A673 (cell line): ENCODE results near the gene HTD2. TPM values are rescaled to one million over a fixed set of nuclear protein-coding genes. Genes with fewer than 3 reads are reported as not detected.

Experiments
- BruUV-seq: library from RNA; stranded (reverse); fragments of 400-500 nt; replicated peaks from 2 replicates; lab custom pipeline; 2021; lab: Mats Ljungman, UMichigan
- CTCF ChIA-PET: fragments of 300-600 bp; sonication (Branson Sonifier 250); formaldehyde crosslinking; loops from one replicate; lab custom pipeline; 2022; ENCODE audit warnings: antibody characterized with exemption; lab: Charles Lee
- POLR2A ChIA-PET: fragments of 300-600 bp; sonication (Branson Sonifier 250); formaldehyde crosslinking; loops from one replicate; lab custom pipeline; 2022; ENCODE audit warnings: antibody characterized with exemption; ENCODE audit not compliant: low non-redundant PET; lab: Charles Lee
- DNase-seq: peaks from one replicate; pipeline ENCODE4 v3.0.0-alpha.2; 2015; ENCODE audit warnings: low spot score
- H3K27ac ChIP-seq: fragments of 200-600 bp; sonication (generic); 2 replicates; pipeline ENCODE4 v1.5.1; 2016; ENCODE audit warnings: mixed run types, low read depth, mild to moderate bottlenecking, mixed read lengths, antibody characterized with exemption, low read length; ENCODE audit not compliant: poor library complexity, severe bottlenecking
- H3K27me3 ChIP-seq: fragments of 200-600 bp; sonication (generic); replicated peaks from 2 replicates; pipeline ENCODE4 v1.6.1; 2017; ENCODE audit warnings: mixed run types, low read depth, mild to moderate bottlenecking, mixed read lengths, antibody characterized with exemption, low read length; ENCODE audit not compliant: insufficient read depth, poor library complexity
- H3K36me3 ChIP-seq: fragments of 200-600 bp; sonication (generic); 2 replicates; pipeline ENCODE4 v1.6.1; 2016; ENCODE audit warnings: mixed run types, mild to moderate bottlenecking, mixed read lengths, antibody characterized with exemption, low read length; ENCODE audit not compliant: insufficient read depth, poor library complexity, severe bottlenecking
- H3K4me1 ChIP-seq: fragments of 200-600 bp; sonication (generic); 2 replicates; pipeline ENCODE4 v1.6.1; 2017; ENCODE audit warnings: mixed run types, mild to moderate bottlenecking, mixed read lengths, antibody characterized with exemption, low read length; ENCODE audit not compliant: insufficient read depth, poor library complexity, severe bottlenecking
- H3K4me3 ChIP-seq: fragments of 200-600 bp; sonication (generic); 2 replicates; pipeline ENCODE4 v1.5.1; 2016; ENCODE audit warnings: low read depth, mixed run types, mild to moderate bottlenecking, mixed read lengths, low read length; ENCODE audit not compliant: poor library complexity, severe bottlenecking
- H3K9me3 ChIP-seq: fragments of 200-600 bp; sonication (generic); 2 replicates; pipeline ENCODE4 v1.6.1; 2016; ENCODE audit warnings: mixed run types, low read depth, mild to moderate bottlenecking, mixed read lengths, antibody characterized with exemption, low read length; ENCODE audit not compliant: poor library complexity, severe bottlenecking
- EZH2 ChIP-seq: fragments of 200-600 bp; sonication (generic); IDR thresholded peaks from 2 replicates; pipeline ENCODE4 v1.6.1; 2017; ENCODE audit warnings: borderline replicate concordance, low read depth, mild to moderate bottlenecking, mixed read lengths, antibody characterized with exemption, low read length; ENCODE audit not compliant: poor library complexity, severe bottlenecking
- intact Hi-C: fragments of 100-400 bp; cut with micrococcal nuclease; formaldehyde crosslinking; loops from one replicate; pipeline ENCODE4 v1.10.0; 2022; ENCODE audit not compliant: unreplicated experiment
- total RNA-seq: library from RNA; stranded (reverse); gene quantifications from 2 replicates; pipeline ENCODE4 v1.2.3, GENCODE V29; 2021
- TF ChIP-seq, protein P1 (sequence below): fragments of 300-800, 200-600 bp; sonication (generic); conservative IDR thresholded peaks from 2 replicates; pipeline ENCODE4 v1.5.1; 2017; ENCODE audit warnings: low read depth, mild to moderate bottlenecking, antibody characterized with exemption, low read length, moderate library complexity, mixed read lengths

The HTD2 gene
- total RNA-seq, 1 experiment from 2014 or later = 9.0 TPM

- POLR2A ChIA-PET = interaction anchor here (0.6 kb wide), 1 partner anchor 390 kb away, joined by 4 read pairs; no protein-coding TSS in a partner anchor
- CTCF ChIA-PET = no interaction called here
- no peaks in the 10 kb centered on the region for H3K36me3 ChIP-seq
- H3K27me3 ChIP-seq = no peaks in the 10 kb centered on the region
- no TSS peak for BruUV-seq
- H3K4me3 ChIP-seq = no peak overlapping the region
- intact Hi-C loops = no loop called here
- no peak overlapping the region for H3K27ac ChIP-seq
- peaks cover 7% of the 10 kb centered on the region for H3K4me1 ChIP-seq
- no peak for DNase-seq
- no peaks in the 10 kb centered on the region for H3K9me3 ChIP-seq
- TF ChIP-seq EZH2 = no peak
- TF ChIP-seq, protein P1, sequence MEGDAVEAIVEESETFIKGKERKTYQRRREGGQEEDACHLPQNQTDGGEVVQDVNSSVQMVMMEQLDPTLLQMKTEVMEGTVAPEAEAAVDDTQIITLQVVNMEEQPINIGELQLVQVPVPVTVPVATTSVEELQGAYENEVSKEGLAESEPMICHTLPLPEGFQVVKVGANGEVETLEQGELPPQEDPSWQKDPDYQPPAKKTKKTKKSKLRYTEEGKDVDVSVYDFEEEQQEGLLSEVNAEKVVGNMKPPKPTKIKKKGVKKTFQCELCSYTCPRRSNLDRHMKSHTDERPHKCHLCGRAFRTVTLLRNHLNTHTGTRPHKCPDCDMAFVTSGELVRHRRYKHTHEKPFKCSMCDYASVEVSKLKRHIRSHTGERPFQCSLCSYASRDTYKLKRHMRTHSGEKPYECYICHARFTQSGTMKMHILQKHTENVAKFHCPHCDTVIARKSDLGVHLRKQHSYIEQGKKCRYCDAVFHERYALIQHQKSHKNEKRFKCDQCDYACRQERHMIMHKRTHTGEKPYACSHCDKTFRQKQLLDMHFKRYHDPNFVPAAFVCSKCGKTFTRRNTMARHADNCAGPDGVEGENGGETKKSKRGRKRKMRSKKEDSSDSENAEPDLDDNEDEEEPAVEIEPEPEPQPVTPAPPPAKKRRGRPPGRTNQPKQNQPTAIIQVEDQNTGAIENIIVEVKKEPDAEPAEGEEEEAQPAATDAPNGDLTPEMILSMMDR = no peak
These were observed 46.3 kb downstream of the HTD2 start for GRCh38 chr3:58352626-58353025.

DNA sequence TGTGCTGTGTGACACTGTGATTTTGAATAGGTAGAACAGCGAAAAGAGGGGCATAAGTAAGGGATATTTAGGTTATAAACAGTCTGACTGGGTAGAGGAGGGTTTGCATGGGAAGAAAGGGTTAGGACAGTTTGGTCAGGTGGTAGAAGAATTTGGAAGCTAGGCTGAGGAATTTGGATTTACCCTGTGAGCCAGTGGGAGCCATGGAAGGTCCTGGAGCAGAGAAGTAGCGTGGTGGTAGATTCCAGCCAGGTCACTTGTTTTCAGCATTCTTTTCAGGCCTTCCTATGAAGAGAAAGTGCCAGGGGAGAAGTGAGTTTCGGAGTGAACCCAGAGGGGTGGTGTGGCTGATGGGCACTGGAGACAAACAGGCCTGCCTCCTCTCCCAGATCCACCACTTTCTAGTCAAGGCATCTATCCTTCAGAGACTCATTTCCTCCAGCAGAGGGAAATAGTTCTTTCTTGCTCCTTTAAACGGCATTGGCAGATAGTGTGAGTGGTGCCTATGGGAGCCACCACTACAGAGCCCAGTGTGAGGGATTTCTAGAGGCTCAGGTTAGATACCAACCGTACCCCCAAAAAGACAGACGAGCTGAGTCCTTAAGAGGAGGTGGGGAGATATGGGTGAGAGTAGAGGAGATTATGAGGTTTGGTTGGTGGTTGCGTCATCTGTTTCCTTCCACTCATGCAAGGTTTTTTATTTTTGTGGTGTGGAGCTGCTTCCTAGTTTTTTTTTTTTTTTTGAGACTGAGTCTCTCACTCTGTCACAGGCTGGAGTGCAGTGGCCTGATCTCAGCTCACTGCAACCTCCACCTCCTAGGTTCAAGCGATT, 47.6 kb downstream of the HTD2 start:
- Histone ChIP-seq H3K27ac (no peak overlapping the region), H3K9me3 (no peaks in the 10 kb centered on the region), H3K27me3 (no peaks in the 10 kb centered on the region), H3K4me1 (peaks cover 7% of the 10 kb centered on the region), H3K4me3 (no peak overlapping the region), H3K36me3 (no peaks in the 10 kb centered on the region)
- CTCF ChIA-PET = no interaction called here
- BruUV-seq = no TSS peak
- POLR2A ChIA-PET = no interaction called here
- no peak for DNase-seq
- TF ChIP-seq, protein P1 = 0 out of 2 replicates have a peak, but pooled peaks have one; percentile 11
- no peak for TF ChIP-seq EZH2
- intact Hi-C loops = no loop called here

- intact Hi-C loops = no loop called here
- TF ChIP-seq EZH2 = no peak
- TF ChIP-seq, protein P1 = no peak
- Histone ChIP-seq H3K4me3 (no peak overlapping the region), H3K36me3 (no peaks in the 10 kb centered on the region), H3K9me3 (no peaks in the 10 kb centered on the region), H3K4me1 (peaks cover 7% of the 10 kb centered on the region), H3K27ac (no peak overlapping the region), H3K27me3 (no peaks in the 10 kb centered on the region)
- DNase-seq = no peak
- BruUV-seq = no TSS peak
- CTCF ChIA-PET = no interaction called here
- POLR2A ChIA-PET = no interaction called here
These were observed 48.9 kb downstream of the HTD2 start for GRCh38 chr3:58355179-58355578.
